Pancreas (tissue), 10 donors: ENCODE results near the gene TYRO3. TPM values are rescaled to one million over a fixed set of nuclear protein-coding genes. Genes with fewer than 3 reads are reported as not detected.

ENCODE experiments used
- ATAC-seq, 4 donors: fragments of 200-7000 bp; cut with Tn5 transposase; one replicate each; pipeline versions ENCODE4 v1.8.0 to v1.9.1; 2020; ENCODE audit warnings: mild to moderate bottlenecking in 4 of 4, moderate library complexity in 4 of 4
- DNase-seq, 6 donors: peaks; one replicate each; pipeline ENCODE4 v3.0.0-alpha.2; 2020
- FAIRE-seq: peaks from 2 replicates; lab custom pipeline; 2012; peaks lifted over from hg19 to GRCh38; lab: Jason Lieb, UNC
- H3K27ac ChIP-seq, 4 donors: fragments of 200-600 bp; sonication (generic); 1 replicate in 3 of 4; 2 replicates in 1 of 4; pipeline versions ENCODE4 v1.5.0 to v1.8.0; 2020
- H3K27me3 ChIP-seq, 4 donors: fragments of 200-600 bp; one replicate each; pipeline ENCODE4 v1.8.0; 2021
- H3K36me3 ChIP-seq, 3 donors: fragments of 200-600 bp; sonication (generic) in 1 of 3; one replicate each; pipeline versions ENCODE4 v1.5.0 to v1.8.0; 2020 to 2021
- H3K4me1 ChIP-seq, 3 donors: fragments of 200-600 bp; one replicate each; pipeline ENCODE4 v1.8.0; 2021
- H3K4me3 ChIP-seq, 4 donors: fragments of 200-600 bp; sonication (generic) in 2 of 4; one replicate each; pipeline versions ENCODE4 v1.5.0 to v1.8.0; 2020 to 2021
- H3K9me3 ChIP-seq, 4 donors: fragments of 200-600 bp; one replicate each; pipeline ENCODE4 v1.8.0; 2021
- CTCF ChIP-seq, 4 donors: fragments of 200-600 bp; sonication (generic) in 3 of 4; IDR thresholded peaks; one replicate each; pipeline versions ENCODE4 v1.5.0 to v1.8.0; 2021; ENCODE audit warnings: antibody characterized with exemption in 4 of 4
- WGBS, 2 donors: extraction: QIAGEN DNeasy Blood & Tissue Kit; methylation state at CpG; one replicate each; pipeline ENCODE4 v1.1.7; 2013; 5-methylcytosine and 5-hydroxymethylcytosine counted together
- intact Hi-C, 3 donors: fragments of 100-400 bp; cut with DNase I; formaldehyde crosslinking; loops; one replicate each; pipeline versions ENCODE4 v1.11.1 to v1.14.2; 2022
- polyA plus RNA-seq, 2 donors: library from polyadenylated mRNA; stranded (reverse); fragments of 200-250 nt; gene quantifications; one replicate each; pipeline ENCODE4 v1.2.3, GENCODE V29; 2013
- total RNA-seq, 6 donors: library from RNA; stranded (reverse); fragmentation: NEBNext Ultra II Directional in 4 of 6; extraction: Animal tissue kit (Norgen Biotek cat#: 25700) in 4 of 6; gene quantifications; one replicate each; pipeline versions ENCODE4 v1.2.1 to v1.2.4, GENCODE V29; 2021 to 2023
- donor health status: healthy with polysubstance abuse.
- donor health status: DM: no; HTN: no; CAD: no; lungs with moderate emphysema.
- donor health status: DM: no; HTN: no; CAD: no.
- donor health status: control.
- donor health status: control.
- donor health status: Bipolar disorder and iron deficiency.
- donor health status: DM: yes; HTN: yes; CAD: no.
- donor health status: DM: no; HTN: no; CAD: no.
- donor health status: DM: no; HTN: no; CAD: no.
- donor health status: DM: yes; HTN: yes; CAD: no.

Gene TYRO3
- total and polyA plus RNA-seq, 8 donors, result 7.3 to 14.4 (median 9.9) TPM

- no peaks in the 10 kb centered on the region for H3K36me3 ChIP-seq
- peak in 1 of 4 donors; percentile 11 for ATAC-seq
- H3K4me1 ChIP-seq, result peaks cover 0 to 4% (median 0%) of the 10 kb centered on the region in 3 donors
- no peak overlapping the region for H3K4me3 ChIP-seq
- H3K27ac ChIP-seq, result no peak overlapping the region
- no peak for DNase-seq
- 69 to 75% methylated on average over 6 of the region's 6 CpGs for WGBS, 2 donors
- H3K9me3 ChIP-seq, result no peaks in the 10 kb centered on the region
- no peaks in the 10 kb centered on the region for H3K27me3 ChIP-seq
- intact Hi-C loops, result loop anchor here in 1 of 3 donors (10.0 kb wide), 1 partner anchor 201 kb away; no protein-coding TSS in a partner anchor
- TF ChIP-seq CTCF (IDR thresholded peaks at IDR 0.05), result no peak
- no peak for FAIRE-seq
These were observed 44.5 kb downstream of the TYRO3 start for GRCh38 chr15:41603411-41603935.

- no peak overlapping the region for H3K27ac ChIP-seq
- no peaks in the 10 kb centered on the region for H3K9me3 ChIP-seq
- intact Hi-C loops, result loop anchor here in 1 of 3 donors (10.0 kb wide), 1 partner anchor 201 kb away; no protein-coding TSS in a partner anchor
- no peaks in the 10 kb centered on the region for H3K36me3 ChIP-seq
- peak; percentile 53 to 73 (median 62) for TF ChIP-seq CTCF (IDR thresholded peaks at IDR 0.05)
- DNase-seq (peak; percentile 38 to 69 (median 53)), FAIRE-seq (no peak), ATAC-seq (peak; percentile 88 to 97 (median 95))
- H3K27me3 ChIP-seq, result no peaks in the 10 kb centered on the region
- H3K4me3 ChIP-seq, result peak overlapping the region in 1 of 4 donors; percentile 26
- peaks cover 0 to 4% (median 0%) of the 10 kb centered on the region in 3 donors for H3K4me1 ChIP-seq
- 22 to 23% methylated on average over 13 of the region's 13 CpGs for WGBS, 2 donors
These were observed 45.2 kb downstream of the TYRO3 start for GRCh38 chr15:41603941-41604911.

GRCh38 chr15:41605566-41605965, 46.6 kb downstream of the TYRO3 start:
- H3K27me3 ChIP-seq, result no peaks in the 10 kb centered on the region
- intact Hi-C loops, result loop anchor here in 1 of 3 donors (10.0 kb wide), 1 partner anchor 199 kb away; no protein-coding TSS in a partner anchor
- DNase-seq (no peak), FAIRE-seq (no peak), ATAC-seq (no peak)
- WGBS, 2 donors, result 78 to 90% methylated on average over 3 of the region's 3 CpGs
- H3K27ac ChIP-seq, result no peak overlapping the region
- peaks cover 0 to 4% (median 0%) of the 10 kb centered on the region in 3 donors for H3K4me1 ChIP-seq
- TF ChIP-seq CTCF (IDR thresholded peaks at IDR 0.05), result no peak
- H3K4me3 ChIP-seq, result no peak overlapping the region
- H3K9me3 ChIP-seq, result no peaks in the 10 kb centered on the region
- no peaks in the 10 kb centered on the region for H3K36me3 ChIP-seq

GRCh38 chr15:41606997-41607396, 48.0 kb downstream of the TYRO3 start:
- intact Hi-C loops, result loop anchor here in 1 of 3 donors (10.0 kb wide), 1 partner anchor 198 kb away; no protein-coding TSS in a partner anchor
- no peak overlapping the region for H3K4me3 ChIP-seq
- 90 to 98% methylated on average over 1 of the region's 1 CpG for WGBS, 2 donors
- DNase-seq (no peak), FAIRE-seq (no peak), ATAC-seq (no peak)
- H3K27ac ChIP-seq, result no peak overlapping the region
- H3K9me3 ChIP-seq, result no peaks in the 10 kb centered on the region
- TF ChIP-seq CTCF (IDR thresholded peaks at IDR 0.05), result no peak
- H3K27me3 ChIP-seq, result no peaks in the 10 kb centered on the region
- H3K4me1 ChIP-seq, result peaks cover 0 to 4% (median 0%) of the 10 kb centered on the region in 3 donors
- H3K36me3 ChIP-seq, result no peaks in the 10 kb centered on the region
